Measurements from ENCODE around the gene ASB10.

The ASB10 gene

GRCh38 chr7:151168003-151168786 lies 18.9 kb downstream of the ASB10 start:
- TF ChIP-seq CTCF (IDR thresholded peaks at IDR 0.05; ENCODE audit: low read depth, low read length), result peak; percentile 19
- peak overlapping the region in 1 of 2 donors; percentile 14 for H3K4me3 ChIP-seq (replicated peaks in 1 of 2; ENCODE audit: low read depth in 2 of 2, low read length in 2 of 2)
- DNase-seq (ENCODE audit: low read depth in 2 of 2), result peak in 1 of 2 donors; percentile 14

- no peak for TF ChIP-seq CTCF (IDR thresholded peaks at IDR 0.05; ENCODE audit: low read depth, low read length)
- DNase-seq (ENCODE audit: low read depth in 2 of 2), result no peak
- peak within 1 kb of the TSS in 1 of 2 donors; percentile 14 for H3K4me3 ChIP-seq (replicated peaks in 1 of 2; ENCODE audit: low read depth in 2 of 2, low read length in 2 of 2)
Observed at GRCh38 chr7:151167197-151167961, 19.7 kb downstream of the ASB10 start, which contains the start of gene GBX1. Gene GBX1, minus strand, starts transcription at chr7:151167694. Its CDS starts 146 bp downstream, at chr7:151167548.

GRCh38 chr7:151166629-151167196 lies 20.3 kb downstream of the ASB10 start:
- no peak for TF ChIP-seq CTCF (IDR thresholded peaks at IDR 0.05; ENCODE audit: low read depth, low read length)
- no peak overlapping the region for H3K4me3 ChIP-seq (replicated peaks in 1 of 2; ENCODE audit: low read depth in 2 of 2, low read length in 2 of 2)
- no peak for DNase-seq (ENCODE audit: low read depth in 2 of 2)

- DNase-seq (ENCODE audit: low read depth in 2 of 2), result no peak
- no peak for TF ChIP-seq CTCF (IDR thresholded peaks at IDR 0.05; ENCODE audit: low read depth, low read length)
- H3K4me3 ChIP-seq (replicated peaks in 1 of 2; ENCODE audit: low read depth in 2 of 2, low read length in 2 of 2), result no peak overlapping the region
Observed at GRCh38 chr7:151161757-151162156, 25.3 kb downstream of the ASB10 start.

- no peak overlapping the region for H3K4me3 ChIP-seq (replicated peaks in 1 of 2; ENCODE audit: low read depth in 2 of 2, low read length in 2 of 2)
- peak in 1 of 2 donors; percentile 44 for DNase-seq (ENCODE audit: low read depth in 2 of 2)
- no peak for TF ChIP-seq CTCF (IDR thresholded peaks at IDR 0.05; ENCODE audit: low read depth, low read length)
Observed at GRCh38 chr7:151157645-151158329, 29.3 kb downstream of the ASB10 start.

Data from cardiac fibroblast (primary cell).